DND-41 (cell line): Measurements from ENCODE around the gene KCNN2.

Experiments
- EZH2 ChIP-seq: IDR thresholded peaks from 3 replicates; pipeline ENCODE4 v1.6.1; 2012; ENCODE audit warnings: borderline replicate concordance, low read depth, mild to moderate bottlenecking, moderate library complexity, low read length, inconsistent platforms; ENCODE audit not compliant: severe bottlenecking
- TF ChIP-seq, protein P1 (sequence below): IDR thresholded peaks from 2 replicates; pipeline ENCODE4 v1.5.1; 2012; ENCODE audit warnings: borderline replicate concordance, low read length, moderate library complexity, mild to moderate bottlenecking; ENCODE audit not compliant: poor library complexity, severe bottlenecking; ENCODE audit errors: extremely low read depth

DNA sequence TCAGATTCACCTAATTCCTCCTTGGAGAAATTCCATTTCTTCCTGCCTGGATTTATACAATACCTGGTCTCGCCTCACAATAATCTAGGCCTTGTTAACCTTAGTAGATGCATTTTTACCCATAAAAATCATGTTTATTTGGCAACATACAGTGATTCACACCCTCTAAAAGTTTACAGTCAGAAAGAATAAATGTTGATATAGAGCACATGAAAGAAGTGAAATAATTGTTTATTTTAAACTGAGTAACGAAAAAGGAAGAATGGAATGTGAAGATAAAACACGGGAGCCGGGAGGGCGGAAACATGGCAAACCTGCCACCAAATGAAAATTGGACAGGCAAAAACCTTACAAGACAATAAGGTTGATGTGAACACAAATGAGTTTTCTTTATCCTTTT is 28.9 kb upstream of the KCNN2 start:
- TF ChIP-seq, protein P1, sequence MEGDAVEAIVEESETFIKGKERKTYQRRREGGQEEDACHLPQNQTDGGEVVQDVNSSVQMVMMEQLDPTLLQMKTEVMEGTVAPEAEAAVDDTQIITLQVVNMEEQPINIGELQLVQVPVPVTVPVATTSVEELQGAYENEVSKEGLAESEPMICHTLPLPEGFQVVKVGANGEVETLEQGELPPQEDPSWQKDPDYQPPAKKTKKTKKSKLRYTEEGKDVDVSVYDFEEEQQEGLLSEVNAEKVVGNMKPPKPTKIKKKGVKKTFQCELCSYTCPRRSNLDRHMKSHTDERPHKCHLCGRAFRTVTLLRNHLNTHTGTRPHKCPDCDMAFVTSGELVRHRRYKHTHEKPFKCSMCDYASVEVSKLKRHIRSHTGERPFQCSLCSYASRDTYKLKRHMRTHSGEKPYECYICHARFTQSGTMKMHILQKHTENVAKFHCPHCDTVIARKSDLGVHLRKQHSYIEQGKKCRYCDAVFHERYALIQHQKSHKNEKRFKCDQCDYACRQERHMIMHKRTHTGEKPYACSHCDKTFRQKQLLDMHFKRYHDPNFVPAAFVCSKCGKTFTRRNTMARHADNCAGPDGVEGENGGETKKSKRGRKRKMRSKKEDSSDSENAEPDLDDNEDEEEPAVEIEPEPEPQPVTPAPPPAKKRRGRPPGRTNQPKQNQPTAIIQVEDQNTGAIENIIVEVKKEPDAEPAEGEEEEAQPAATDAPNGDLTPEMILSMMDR, result no peak
- TF ChIP-seq EZH2, result no peak
